H9 (cell line): ENCODE measurements around the gene VNN1. TPM values are rescaled to one million over a fixed set of nuclear protein-coding genes. Genes with fewer than 3 reads are reported as not detected.

ENCODE experiments used
- DNase-seq: peaks from one replicate; pipeline ENCODE4 v3.0.0-alpha.2; 2017
- H2AFZ ChIP-seq: one replicate; pipeline ENCODE4 v1.6.1; 2013; ENCODE audit warnings: mild to moderate bottlenecking, low read length, control low read depth, moderate library complexity
- H2AK5ac ChIP-seq: 2 replicates; pipeline ENCODE4 v1.6.1; 2013; ENCODE audit warnings: low read length, control low read depth, mixed read lengths; ENCODE audit not compliant: insufficient read length
- H2BK120ac ChIP-seq: one replicate; pipeline ENCODE4 v1.6.1; 2013; ENCODE audit warnings: low read depth, mild to moderate bottlenecking, low read length, control low read depth, inconsistent platforms; ENCODE audit not compliant: poor library complexity, severe bottlenecking
- H2BK12ac ChIP-seq: 2 replicates; pipeline ENCODE4 v1.6.1; 2013; ENCODE audit warnings: low read length, control low read depth, mixed read lengths, low read depth; ENCODE audit not compliant: insufficient read length
- H2BK15ac ChIP-seq: 2 replicates; pipeline ENCODE4 v1.6.1; 2013; ENCODE audit warnings: low read depth, low read length, control low read depth
- H2BK20ac ChIP-seq: one replicate; pipeline ENCODE4 v1.6.1; 2013; ENCODE audit warnings: low read depth, mild to moderate bottlenecking, low read length, control low read depth, inconsistent platforms; ENCODE audit not compliant: poor library complexity, severe bottlenecking
- H2BK5ac ChIP-seq: 2 replicates; pipeline ENCODE4 v1.6.1; 2013; ENCODE audit warnings: low read length, control low read depth, mixed read lengths; ENCODE audit not compliant: insufficient read length
- H3K14ac ChIP-seq: 2 replicates; pipeline ENCODE4 v1.6.1; 2013; ENCODE audit warnings: low read length, control low read depth; ENCODE audit not compliant: insufficient read depth
- H3K18ac ChIP-seq: 2 replicates; pipeline ENCODE4 v1.6.1; 2013; ENCODE audit warnings: low read depth, mild to moderate bottlenecking, mixed read lengths, low read length, control low read depth; ENCODE audit not compliant: insufficient read length
- H3K23ac ChIP-seq: 2 replicates; pipeline ENCODE4 v1.6.1; 2013; ENCODE audit warnings: low read length, control low read depth, mixed read lengths, low read depth; ENCODE audit not compliant: insufficient read length
- H3K23me2 ChIP-seq: 2 replicates; pipeline ENCODE4 v1.6.1; 2013; ENCODE audit warnings: low read depth, mild to moderate bottlenecking, mixed read lengths, low read length, control low read depth; ENCODE audit not compliant: insufficient read length, poor library complexity, severe bottlenecking
- H3K27ac ChIP-seq: 2 replicates; pipeline ENCODE4 v1.5.1; 2013; ENCODE audit warnings: low read length, control low read depth, mixed read lengths, low read depth; ENCODE audit not compliant: insufficient read length
- H3K27me3 ChIP-seq: 2 replicates; pipeline ENCODE4 v1.6.1; 2013; ENCODE audit warnings: low read length, control low read depth, inconsistent platforms; ENCODE audit not compliant: insufficient read depth
- H3K4ac ChIP-seq: 2 replicates; pipeline ENCODE4 v1.6.1; 2013; ENCODE audit warnings: low read depth, mild to moderate bottlenecking, control low read depth, inconsistent platforms, low read length, moderate library complexity
- H3K4me1 ChIP-seq: 2 replicates; pipeline ENCODE4 v1.6.1; 2013; ENCODE audit warnings: low read length, control low read depth, inconsistent platforms; ENCODE audit not compliant: insufficient read depth
- H3K4me2 ChIP-seq: 2 replicates; pipeline ENCODE4 v1.6.1; 2013; ENCODE audit warnings: low read length, control low read depth, mixed read lengths; ENCODE audit not compliant: insufficient read length, insufficient read depth
- H3K56ac ChIP-seq: 2 replicates; pipeline ENCODE4 v1.6.1; 2013; ENCODE audit warnings: low read depth, mild to moderate bottlenecking, mixed read lengths, low read length, control low read depth; ENCODE audit not compliant: insufficient read length
- H3K79me1 ChIP-seq: 2 replicates; pipeline ENCODE4 v1.6.1; 2013; ENCODE audit warnings: low read depth, mild to moderate bottlenecking, moderate library complexity, low read length, control low read depth, inconsistent platforms; ENCODE audit not compliant: insufficient read depth, poor library complexity, severe bottlenecking
- H3K79me2 ChIP-seq: 2 replicates; pipeline ENCODE4 v1.6.1; 2013; ENCODE audit warnings: low read length, control low read depth, inconsistent platforms; ENCODE audit not compliant: insufficient read depth
- H3K9ac ChIP-seq: 2 replicates; pipeline ENCODE4 v1.6.1; 2013; ENCODE audit warnings: low read length, control low read depth, mixed read lengths; ENCODE audit not compliant: insufficient read length; ENCODE audit errors: extremely low read depth
- H3K9me3 ChIP-seq: one replicate; pipeline ENCODE4 v1.6.1; 2013; ENCODE audit warnings: low read depth, low read length, inconsistent platforms; ENCODE audit not compliant: control insufficient read depth
- H3T11ph ChIP-seq: one replicate; pipeline ENCODE4 v1.6.1; 2013; ENCODE audit warnings: mild to moderate bottlenecking, low read length, control low read depth, inconsistent platforms
- H4K20me1 ChIP-seq: one replicate; pipeline ENCODE4 v1.6.1; 2013; ENCODE audit not compliant: control insufficient read depth, insufficient read length, insufficient read depth
- H4K5ac ChIP-seq: 2 replicates; pipeline ENCODE4 v1.6.1; 2013; ENCODE audit warnings: low read depth, mild to moderate bottlenecking, mixed read lengths, low read length, control low read depth; ENCODE audit not compliant: insufficient read length
- H4K8ac ChIP-seq: replicated peaks from 2 replicates; pipeline ENCODE4 v1.6.1; 2013; ENCODE audit warnings: low read length, control low read depth, mixed read lengths, low read depth; ENCODE audit not compliant: insufficient read length
- H4K91ac ChIP-seq: 2 replicates; pipeline ENCODE4 v1.6.1; 2013; ENCODE audit warnings: low read depth, mild to moderate bottlenecking, moderate library complexity, mixed read lengths, low read length, control low read depth; ENCODE audit not compliant: insufficient read length
- H3K27ac Mint-ChIP-seq, 3 experiments: 2 replicates in 2 of 3; 3 replicates in 1 of 3; pipeline ENCODE4 v1.8.0; 2020 to 2021; ENCODE audit warnings: mixed read lengths in 3 of 3, mild to moderate bottlenecking in 1 of 3, moderate library complexity in 1 of 3
- H3K27me3 Mint-ChIP-seq: 2 replicates; pipeline ENCODE4 v1.8.0; 2021; ENCODE audit warnings: low read depth, mild to moderate bottlenecking, moderate library complexity, mixed read lengths
- H3K36me3 Mint-ChIP-seq, 3 experiments: 2 replicates in 2 of 3; 3 replicates in 1 of 3; pipeline ENCODE4 v1.8.0; 2020 to 2021; ENCODE audit warnings: low read depth in 3 of 3, mixed read lengths in 3 of 3; ENCODE audit not compliant: insufficient read depth in 1 of 3
- H3K4me1 Mint-ChIP-seq, 2 experiments: 2 replicates each; pipeline ENCODE4 v1.8.0; 2020; ENCODE audit warnings: mixed read lengths in 2 of 2
- H3K4me3 Mint-ChIP-seq, 2 experiments: 2 replicates in 1 of 2; 3 replicates in 1 of 2; pipeline ENCODE4 v1.8.0; 2020 to 2021; ENCODE audit warnings: mild to moderate bottlenecking in 2 of 2, mixed read lengths in 2 of 2, moderate library complexity in 1 of 2
- H3K9me3 Mint-ChIP-seq, 2 experiments: 2 replicates in 1 of 2; 3 replicates in 1 of 2; pipeline ENCODE4 v1.8.0; 2020; ENCODE audit warnings: mild to moderate bottlenecking in 2 of 2, mixed read lengths in 2 of 2, moderate library complexity in 1 of 2
- WGBS: extraction: QIAGEN DNeasy Blood & Tissue Kit; methylation state at CpG from one replicate; pipeline ENCODE4 v1.1.7; 2013; ENCODE audit warnings: missing lambda C conversion rate, low lambda C conversion rate, mixed read lengths; ENCODE audit not compliant: insufficient read length; ENCODE audit errors: extremely low coverage; 5-methylcytosine and 5-hydroxymethylcytosine counted together
- total RNA-seq: library from RNA; stranded (reverse); gene quantifications from 2 replicates; pipeline ENCODE4 v1.2.1, GENCODE V29; 2021
- TF ChIP-seq, protein P1 (sequence below): fragments of 200-600 bp; sonication (generic); conservative IDR thresholded peaks from 3 replicates; pipeline ENCODE4 v1.8.0; 2021; ENCODE audit warnings: antibody characterized with exemption, mild to moderate bottlenecking

Gene VNN1
- total RNA-seq, 1 experiment from 2014 or later, result not detected

DNA sequence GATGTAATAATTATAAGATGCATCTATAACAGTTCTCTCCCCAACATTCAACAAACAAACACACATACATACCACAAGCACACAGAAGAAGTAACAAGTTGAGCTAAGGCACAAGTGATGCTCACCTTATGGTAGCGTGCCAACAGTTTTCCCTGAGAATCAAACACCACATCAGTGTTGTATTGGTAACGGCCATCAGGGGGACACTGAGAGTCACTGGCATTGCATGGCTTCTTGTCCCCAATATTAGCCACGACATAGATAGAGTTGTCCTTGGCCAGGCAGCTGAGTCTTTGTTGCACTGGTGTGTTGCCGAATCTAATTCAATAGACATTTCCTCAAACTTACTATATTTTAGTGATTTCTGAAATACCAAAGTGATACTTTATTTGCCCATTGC lies 14.8 kb upstream of the VNN1 start:
- no peaks in the 10 kb centered on the region for H3K4me1 Mint-ChIP-seq
- Histone ChIP-seq H3K23me2 (no peaks in the 10 kb centered on the region), H2BK120ac (no peak overlapping the region), H2AFZ (no peak overlapping the region), H4K8ac (no peak overlapping the region), H2BK20ac (no peak overlapping the region), H4K91ac (no peak overlapping the region), H4K20me1 (no peaks in the 10 kb centered on the region), H3K14ac (no peak overlapping the region), H3K4me2 (no peak overlapping the region), H3K27ac (no peak overlapping the region), H3K4ac (no peak overlapping the region), H3K79me1 (no peaks in the 10 kb centered on the region), H3K18ac (no peak overlapping the region), H2BK15ac (no peak overlapping the region), H3T11ph (no peak overlapping the region), H4K5ac (no peak overlapping the region), H2BK12ac (no peak overlapping the region), H3K9ac (no peak overlapping the region), H3K79me2 (no peaks in the 10 kb centered on the region), H3K23ac (no peak overlapping the region), H2BK5ac (no peak overlapping the region), H3K56ac (no peak overlapping the region), H2AK5ac (no peak overlapping the region), H3K27me3 (no peaks in the 10 kb centered on the region), H3K4me1 (no peaks in the 10 kb centered on the region), H3K9me3 (no peaks in the 10 kb centered on the region)
- DNase-seq, result peak; percentile 36
- H3K27me3 Mint-ChIP-seq, result no peaks in the 10 kb centered on the region
- no CpG with 5 or more reads among the region's 4 CpGs for WGBS
- H3K4me3 Mint-ChIP-seq, result no peak overlapping the region
- H3K27ac Mint-ChIP-seq, result no peak overlapping the region; a peak in 1 of 7 replicates
- no peaks in the 10 kb centered on the region for H3K36me3 Mint-ChIP-seq
- no peaks in the 10 kb centered on the region for H3K9me3 Mint-ChIP-seq
- TF ChIP-seq, protein P1, sequence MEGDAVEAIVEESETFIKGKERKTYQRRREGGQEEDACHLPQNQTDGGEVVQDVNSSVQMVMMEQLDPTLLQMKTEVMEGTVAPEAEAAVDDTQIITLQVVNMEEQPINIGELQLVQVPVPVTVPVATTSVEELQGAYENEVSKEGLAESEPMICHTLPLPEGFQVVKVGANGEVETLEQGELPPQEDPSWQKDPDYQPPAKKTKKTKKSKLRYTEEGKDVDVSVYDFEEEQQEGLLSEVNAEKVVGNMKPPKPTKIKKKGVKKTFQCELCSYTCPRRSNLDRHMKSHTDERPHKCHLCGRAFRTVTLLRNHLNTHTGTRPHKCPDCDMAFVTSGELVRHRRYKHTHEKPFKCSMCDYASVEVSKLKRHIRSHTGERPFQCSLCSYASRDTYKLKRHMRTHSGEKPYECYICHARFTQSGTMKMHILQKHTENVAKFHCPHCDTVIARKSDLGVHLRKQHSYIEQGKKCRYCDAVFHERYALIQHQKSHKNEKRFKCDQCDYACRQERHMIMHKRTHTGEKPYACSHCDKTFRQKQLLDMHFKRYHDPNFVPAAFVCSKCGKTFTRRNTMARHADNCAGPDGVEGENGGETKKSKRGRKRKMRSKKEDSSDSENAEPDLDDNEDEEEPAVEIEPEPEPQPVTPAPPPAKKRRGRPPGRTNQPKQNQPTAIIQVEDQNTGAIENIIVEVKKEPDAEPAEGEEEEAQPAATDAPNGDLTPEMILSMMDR, result peak; percentile 52
